Progenitor cell of endocrine pancreas (in vitro differentiated cells): ENCODE results near the gene FHOD3. TPM values are rescaled to one million over a fixed set of nuclear protein-coding genes. Genes with fewer than 3 reads are reported as not detected.

Experiments
- DNase-seq: peaks from one replicate; pipeline ENCODE4 v3.0.0; 2021; ENCODE audit warnings: low spot score; ENCODE audit not compliant: unreplicated experiment
- H3K27ac Mint-ChIP-seq: 2 replicates; pipeline ENCODE4 v1.8.0; 2021; ENCODE audit warnings: mild to moderate bottlenecking, moderate library complexity, mixed read lengths
- H3K27me3 Mint-ChIP-seq: 2 replicates; pipeline ENCODE4 v1.8.0; 2021; ENCODE audit warnings: mixed read lengths
- H3K36me3 Mint-ChIP-seq: 2 replicates; pipeline ENCODE4 v1.8.0; 2022; ENCODE audit warnings: mixed read lengths; ENCODE audit not compliant: insufficient read depth
- H3K4me1 Mint-ChIP-seq: 2 replicates; pipeline ENCODE4 v1.8.0; 2021; ENCODE audit warnings: low read depth, mixed read lengths
- H3K4me3 Mint-ChIP-seq: 2 replicates; pipeline ENCODE4 v1.8.0; 2021; ENCODE audit warnings: low read depth, mild to moderate bottlenecking, moderate library complexity, mixed read lengths
- H3K9me3 Mint-ChIP-seq: 2 replicates; pipeline ENCODE4 v1.8.0; 2021; ENCODE audit warnings: low read depth, mixed read lengths
- total RNA-seq: library from RNA; stranded (reverse); gene quantifications from 2 replicates; pipeline ENCODE4 v1.2.1, GENCODE V29; 2021
- TF ChIP-seq, protein P1 (sequence below): fragments of 200-600 bp; sonication (generic); IDR thresholded peaks from one replicate; pipeline ENCODE4 v1.5.0; 2021; ENCODE audit warnings: antibody characterized with exemption, mild to moderate bottlenecking; ENCODE audit not compliant: unreplicated experiment

Gene FHOD3
- total RNA-seq, 1 donor from 2014 or later: 1.6 TPM

DNA sequence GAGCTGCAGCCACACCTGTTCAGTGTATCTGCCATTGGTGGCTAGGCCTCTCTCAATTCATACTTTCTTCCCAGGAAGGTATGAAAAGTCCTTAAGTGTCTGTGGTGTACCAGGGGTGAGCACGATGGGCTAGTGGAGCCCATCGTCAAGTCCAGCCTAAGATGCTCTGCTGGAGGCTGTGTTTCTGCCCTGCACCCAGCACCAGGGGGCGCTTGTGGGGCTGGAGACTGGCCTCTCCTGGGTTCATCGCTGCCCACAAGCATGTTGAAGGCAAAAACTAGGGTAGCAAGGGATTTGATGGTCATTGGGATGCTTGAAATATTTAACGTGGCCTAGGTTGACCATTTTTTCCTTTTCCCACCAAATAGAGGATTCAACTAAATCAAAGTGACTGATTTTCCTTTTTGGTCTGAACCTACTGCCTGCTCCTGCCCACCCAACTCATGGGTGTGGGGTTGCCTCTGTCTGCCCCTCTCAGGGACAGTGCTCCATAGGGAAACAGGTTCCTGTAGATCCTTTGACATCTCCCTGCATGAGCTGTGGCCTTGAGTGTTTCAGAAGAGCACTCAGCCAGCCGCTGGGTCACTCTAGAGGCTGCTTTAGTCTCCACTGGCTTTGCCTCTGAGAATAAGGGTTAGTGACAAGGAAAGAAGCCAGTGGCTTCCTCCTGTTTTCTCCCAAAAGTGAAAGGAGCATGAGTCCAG lies 472.2 kb downstream of the FHOD3 start:
- Mint-ChIP-seq H3K4me3 (no peak overlapping the region), H3K9me3 (no peaks in the 10 kb centered on the region), H3K27me3 (peaks cover 2% of the 10 kb centered on the region), H3K4me1 (peaks cover 9% of the 10 kb centered on the region), H3K27ac (no peak overlapping the region), H3K36me3 (no peaks in the 10 kb centered on the region)
- no peak for DNase-seq
- TF ChIP-seq, protein P1, sequence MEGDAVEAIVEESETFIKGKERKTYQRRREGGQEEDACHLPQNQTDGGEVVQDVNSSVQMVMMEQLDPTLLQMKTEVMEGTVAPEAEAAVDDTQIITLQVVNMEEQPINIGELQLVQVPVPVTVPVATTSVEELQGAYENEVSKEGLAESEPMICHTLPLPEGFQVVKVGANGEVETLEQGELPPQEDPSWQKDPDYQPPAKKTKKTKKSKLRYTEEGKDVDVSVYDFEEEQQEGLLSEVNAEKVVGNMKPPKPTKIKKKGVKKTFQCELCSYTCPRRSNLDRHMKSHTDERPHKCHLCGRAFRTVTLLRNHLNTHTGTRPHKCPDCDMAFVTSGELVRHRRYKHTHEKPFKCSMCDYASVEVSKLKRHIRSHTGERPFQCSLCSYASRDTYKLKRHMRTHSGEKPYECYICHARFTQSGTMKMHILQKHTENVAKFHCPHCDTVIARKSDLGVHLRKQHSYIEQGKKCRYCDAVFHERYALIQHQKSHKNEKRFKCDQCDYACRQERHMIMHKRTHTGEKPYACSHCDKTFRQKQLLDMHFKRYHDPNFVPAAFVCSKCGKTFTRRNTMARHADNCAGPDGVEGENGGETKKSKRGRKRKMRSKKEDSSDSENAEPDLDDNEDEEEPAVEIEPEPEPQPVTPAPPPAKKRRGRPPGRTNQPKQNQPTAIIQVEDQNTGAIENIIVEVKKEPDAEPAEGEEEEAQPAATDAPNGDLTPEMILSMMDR: peak; percentile 35

GRCh38 chr18:36770315-36770946 lies 472.9 kb downstream of the FHOD3 start:
- no peaks in the 10 kb centered on the region for H3K9me3 Mint-ChIP-seq
- TF ChIP-seq, protein P1: no peak
- no peak for DNase-seq
- no peak overlapping the region for H3K4me3 Mint-ChIP-seq
- no peak overlapping the region for H3K27ac Mint-ChIP-seq
- H3K27me3 Mint-ChIP-seq: peaks cover 2% of the 10 kb centered on the region
- H3K36me3 Mint-ChIP-seq: no peaks in the 10 kb centered on the region
- H3K4me1 Mint-ChIP-seq: peaks cover 9% of the 10 kb centered on the region

DNA sequence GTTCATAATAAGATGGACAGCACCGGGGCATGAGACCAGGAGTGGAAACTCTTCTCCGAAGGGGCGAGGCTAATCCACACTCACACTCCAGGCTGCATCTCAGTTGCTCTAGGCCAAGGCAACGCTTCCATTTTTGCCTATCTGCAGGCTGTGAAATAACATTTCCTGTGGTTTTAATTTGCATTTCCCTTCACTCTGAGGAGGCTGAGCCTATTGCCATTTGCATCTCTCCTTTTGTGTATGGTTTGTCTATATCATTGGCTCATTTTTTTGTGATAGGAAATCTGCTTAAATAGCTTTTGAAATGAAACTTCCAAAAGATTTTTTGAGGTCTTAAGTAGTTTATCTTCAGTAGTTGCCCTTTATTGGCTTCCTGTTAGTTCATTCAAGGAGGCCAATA lies 473.7 kb downstream of the FHOD3 start:
- Mint-ChIP-seq H3K4me3 (no peak overlapping the region), H3K9me3 (no peaks in the 10 kb centered on the region), H3K27ac (no peak overlapping the region), H3K4me1 (peaks cover 9% of the 10 kb centered on the region), H3K36me3 (no peaks in the 10 kb centered on the region), H3K27me3 (peaks cover 5% of the 10 kb centered on the region)
- TF ChIP-seq, protein P1: no peak
- no peak for DNase-seq

- H3K27ac Mint-ChIP-seq: peak overlapping the region; percentile 49
- DNase-seq: no peak
- H3K36me3 Mint-ChIP-seq: no peaks in the 10 kb centered on the region
- TF ChIP-seq, protein P1: no peak
- H3K9me3 Mint-ChIP-seq: no peaks in the 10 kb centered on the region
- peaks cover 5% of the 10 kb centered on the region for H3K27me3 Mint-ChIP-seq
- H3K4me1 Mint-ChIP-seq: peaks cover 9% of the 10 kb centered on the region
- H3K4me3 Mint-ChIP-seq: no peak overlapping the region
Measured at GRCh38 chr18:36772241-36772723, 474.8 kb downstream of the FHOD3 start.

DNA sequence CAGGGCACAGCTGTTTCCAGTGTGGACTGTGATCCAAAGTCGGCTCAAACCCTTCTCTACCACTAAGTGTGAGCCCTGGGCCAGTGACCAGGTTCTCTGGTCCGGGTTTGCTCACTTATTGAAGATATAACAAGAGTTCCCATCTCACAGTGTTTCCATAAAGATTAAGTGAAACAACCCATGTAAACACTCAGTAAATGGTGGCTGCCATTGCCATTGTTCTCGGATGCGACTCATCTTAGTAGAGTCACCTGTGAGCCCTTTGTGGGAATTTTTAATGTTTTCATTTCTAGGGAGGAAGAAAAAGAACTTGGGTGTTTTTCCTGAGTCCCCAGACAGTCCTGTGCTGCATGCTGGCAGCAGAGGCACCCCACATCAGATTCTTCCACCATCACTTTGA lies 477.9 kb downstream of the FHOD3 start:
- peaks cover 5% of the 10 kb centered on the region for H3K27me3 Mint-ChIP-seq
- no peak overlapping the region for H3K27ac Mint-ChIP-seq
- no peaks in the 10 kb centered on the region for H3K9me3 Mint-ChIP-seq
- no peak for DNase-seq
- TF ChIP-seq, protein P1: no peak
- H3K36me3 Mint-ChIP-seq: no peaks in the 10 kb centered on the region
- peaks cover 8% of the 10 kb centered on the region for H3K4me1 Mint-ChIP-seq
- H3K4me3 Mint-ChIP-seq: no peak overlapping the region
